ENCODE results near the gene MCU. TPM values are rescaled to one million over a fixed set of nuclear protein-coding genes. Genes with fewer than 3 reads are reported as not detected.

MCU gene
- total RNA-seq, 1 donor from 2014 or later: 15.5 TPM

DNA sequence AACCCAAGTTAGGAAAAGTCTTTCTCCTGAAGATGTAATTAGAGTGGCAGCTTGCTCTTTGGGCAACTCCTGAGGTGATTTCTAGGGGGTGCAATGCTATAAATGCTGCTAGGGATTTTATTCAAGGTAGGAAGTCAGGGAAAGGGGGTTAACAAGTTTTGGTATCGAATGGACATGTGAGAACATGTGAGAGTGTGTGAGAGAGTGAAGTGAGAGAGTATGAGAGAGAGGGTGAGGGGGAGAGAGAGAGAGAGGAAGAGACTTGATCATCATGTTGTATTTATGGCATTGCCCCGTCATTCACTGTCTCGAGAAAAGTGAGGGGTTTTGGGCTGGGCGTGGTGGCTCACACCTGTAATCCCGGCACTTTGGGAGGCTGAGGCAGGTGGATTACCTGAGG lies 50.9 kb downstream of the MCU start:
- no peaks in the 10 kb centered on the region for H3K36me3 Mint-ChIP-seq (ENCODE audit: low read depth)
- no peaks in the 10 kb centered on the region for H3K9me3 Mint-ChIP-seq
- H3K4me1 Mint-ChIP-seq: peaks cover 3% of the 10 kb centered on the region
- no peak for DNase-seq
- ChIA-PET CTCF (no interaction called here), POLR2A (no interaction called here)
- TF ChIP-seq, protein P1, sequence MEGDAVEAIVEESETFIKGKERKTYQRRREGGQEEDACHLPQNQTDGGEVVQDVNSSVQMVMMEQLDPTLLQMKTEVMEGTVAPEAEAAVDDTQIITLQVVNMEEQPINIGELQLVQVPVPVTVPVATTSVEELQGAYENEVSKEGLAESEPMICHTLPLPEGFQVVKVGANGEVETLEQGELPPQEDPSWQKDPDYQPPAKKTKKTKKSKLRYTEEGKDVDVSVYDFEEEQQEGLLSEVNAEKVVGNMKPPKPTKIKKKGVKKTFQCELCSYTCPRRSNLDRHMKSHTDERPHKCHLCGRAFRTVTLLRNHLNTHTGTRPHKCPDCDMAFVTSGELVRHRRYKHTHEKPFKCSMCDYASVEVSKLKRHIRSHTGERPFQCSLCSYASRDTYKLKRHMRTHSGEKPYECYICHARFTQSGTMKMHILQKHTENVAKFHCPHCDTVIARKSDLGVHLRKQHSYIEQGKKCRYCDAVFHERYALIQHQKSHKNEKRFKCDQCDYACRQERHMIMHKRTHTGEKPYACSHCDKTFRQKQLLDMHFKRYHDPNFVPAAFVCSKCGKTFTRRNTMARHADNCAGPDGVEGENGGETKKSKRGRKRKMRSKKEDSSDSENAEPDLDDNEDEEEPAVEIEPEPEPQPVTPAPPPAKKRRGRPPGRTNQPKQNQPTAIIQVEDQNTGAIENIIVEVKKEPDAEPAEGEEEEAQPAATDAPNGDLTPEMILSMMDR (IDR thresholded peaks at IDR 0.05): no peak
- no peak for ATAC-seq (ENCODE audit: low read depth)
- H3K27me3 Mint-ChIP-seq: no peaks in the 10 kb centered on the region
- no peak overlapping the region for H3K27ac Mint-ChIP-seq
- intact Hi-C loops (cut with micrococcal nuclease): no loop called here
- no peak overlapping the region for H3K4me3 Mint-ChIP-seq

DNA sequence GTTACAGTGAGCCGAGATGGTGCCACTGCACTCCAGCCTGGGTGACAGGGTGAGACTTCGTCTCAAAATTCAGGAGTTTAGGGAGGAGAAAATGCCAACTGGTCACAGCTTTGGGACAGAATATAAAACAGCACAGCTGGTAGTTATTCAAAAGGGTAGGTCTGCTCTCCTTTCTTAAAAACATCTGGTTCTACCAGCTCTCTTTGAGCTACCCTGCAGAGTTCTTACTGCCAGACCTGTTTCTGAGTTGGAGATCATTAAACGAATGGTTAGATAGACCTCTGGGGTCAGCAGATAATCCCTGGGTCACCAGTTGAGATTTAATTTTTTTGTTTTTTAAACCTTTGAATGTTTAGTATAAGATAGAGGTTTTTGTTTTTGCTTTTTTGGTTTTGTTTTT lies 52.6 kb downstream of the MCU start:
- no peak for DNase-seq
- H3K27ac Mint-ChIP-seq: no peak overlapping the region
- H3K4me1 Mint-ChIP-seq: no peaks in the 10 kb centered on the region
- H3K9me3 Mint-ChIP-seq: no peaks in the 10 kb centered on the region
- H3K4me3 Mint-ChIP-seq: no peak overlapping the region
- CTCF ChIA-PET: no interaction called here
- TF ChIP-seq, protein P1 (IDR thresholded peaks at IDR 0.05): no peak
- H3K27me3 Mint-ChIP-seq: no peaks in the 10 kb centered on the region
- intact Hi-C loops (cut with micrococcal nuclease): no loop called here
- POLR2A ChIA-PET: no interaction called here
- no peaks in the 10 kb centered on the region for H3K36me3 Mint-ChIP-seq (ENCODE audit: low read depth)
- ATAC-seq (ENCODE audit: low read depth): no peak

DNA sequence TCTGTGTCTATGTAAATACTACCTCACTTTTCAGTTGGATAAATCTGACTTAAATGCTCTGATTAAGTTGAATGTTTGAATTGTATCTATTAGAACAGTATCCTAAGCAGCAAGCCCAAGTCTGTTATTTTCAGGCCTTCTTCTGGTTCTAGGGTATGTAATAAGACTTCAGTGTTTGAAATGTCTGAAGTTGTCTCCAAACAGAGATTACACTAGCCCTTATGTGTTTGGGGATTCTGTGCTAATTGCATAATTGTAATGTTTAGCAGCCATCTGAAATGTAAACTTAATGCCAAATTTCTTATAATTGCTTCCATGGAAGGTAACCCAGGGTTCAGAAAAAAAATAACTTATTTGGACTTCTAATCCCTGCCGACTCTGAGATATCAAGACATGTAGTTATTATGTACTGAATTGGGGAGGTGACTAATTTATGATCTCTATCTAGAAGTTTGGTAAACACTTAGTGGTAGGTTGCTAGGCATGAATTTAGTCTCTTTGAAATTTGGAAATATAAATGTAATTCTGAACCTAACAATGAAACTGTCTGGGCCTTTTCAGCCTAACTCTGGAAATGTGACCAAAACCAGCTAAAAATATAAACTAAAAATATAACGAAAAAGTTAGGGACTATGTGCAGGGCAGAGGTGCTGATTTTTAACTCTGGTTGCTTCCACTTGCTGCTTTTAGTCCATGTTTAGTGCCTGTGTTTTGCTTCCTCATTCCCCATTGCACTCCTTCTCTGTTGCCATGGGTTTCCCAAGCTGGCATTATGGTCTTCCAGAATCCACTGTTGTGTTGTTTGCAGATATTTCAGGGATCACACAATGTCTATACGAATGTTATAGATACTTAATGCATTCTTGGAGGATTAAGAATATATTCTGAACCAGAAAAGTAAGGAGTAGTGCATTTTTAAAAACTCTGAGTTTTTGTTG lies 54.8 kb downstream of the MCU start:
- POLR2A ChIA-PET: no interaction called here
- Mint-ChIP-seq H3K9me3 (no peaks in the 10 kb centered on the region), H3K4me3 (no peak overlapping the region), H3K27ac (no peak overlapping the region), H3K27me3 (no peaks in the 10 kb centered on the region), H3K36me3 (ENCODE audit: low read depth) (no peaks in the 10 kb centered on the region), H3K4me1 (no peaks in the 10 kb centered on the region)
- ATAC-seq (ENCODE audit: low read depth) (no peak), DNase-seq (no peak)
- TF ChIP-seq, protein P1 (IDR thresholded peaks at IDR 0.05): no peak
- intact Hi-C loops (cut with micrococcal nuclease): loop anchor here (5.0 kb wide), 1 partner anchor 56 kb away; no protein-coding TSS in a partner anchor
- CTCF ChIA-PET: no interaction called here

DNA sequence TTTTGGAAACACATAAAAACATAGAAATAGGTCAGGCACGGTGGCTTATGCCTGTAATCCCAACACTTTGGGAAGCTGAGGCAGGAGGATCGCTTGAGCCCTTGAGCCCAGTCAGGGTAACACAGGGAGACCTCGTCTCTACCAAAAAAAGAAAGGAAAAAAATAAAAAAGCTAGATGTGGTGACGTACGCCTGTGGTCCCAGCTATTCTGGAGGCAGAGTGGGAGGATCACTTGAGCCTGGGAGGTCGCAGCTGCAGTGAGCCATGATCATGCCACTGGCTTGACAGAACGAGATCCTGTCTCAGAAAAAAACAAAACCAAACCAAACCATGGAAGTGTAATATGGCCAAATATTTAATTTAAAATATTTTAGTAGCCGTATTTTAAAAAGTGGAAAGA lies 55.6 kb downstream of the MCU start:
- TF ChIP-seq, protein P1 (IDR thresholded peaks at IDR 0.05): no peak
- ChIA-PET CTCF (no interaction called here), POLR2A (no interaction called here)
- no peak for DNase-seq
- H3K27me3 Mint-ChIP-seq: no peaks in the 10 kb centered on the region
- ATAC-seq (ENCODE audit: low read depth): no peak
- no peak overlapping the region for H3K27ac Mint-ChIP-seq
- H3K9me3 Mint-ChIP-seq: no peaks in the 10 kb centered on the region
- H3K4me3 Mint-ChIP-seq: no peak overlapping the region
- H3K4me1 Mint-ChIP-seq: no peaks in the 10 kb centered on the region
- H3K36me3 Mint-ChIP-seq (ENCODE audit: low read depth): no peaks in the 10 kb centered on the region
- intact Hi-C loops (cut with micrococcal nuclease): loop anchor here (5.0 kb wide), 1 partner anchor 55 kb away; no protein-coding TSS in a partner anchor

DNA sequence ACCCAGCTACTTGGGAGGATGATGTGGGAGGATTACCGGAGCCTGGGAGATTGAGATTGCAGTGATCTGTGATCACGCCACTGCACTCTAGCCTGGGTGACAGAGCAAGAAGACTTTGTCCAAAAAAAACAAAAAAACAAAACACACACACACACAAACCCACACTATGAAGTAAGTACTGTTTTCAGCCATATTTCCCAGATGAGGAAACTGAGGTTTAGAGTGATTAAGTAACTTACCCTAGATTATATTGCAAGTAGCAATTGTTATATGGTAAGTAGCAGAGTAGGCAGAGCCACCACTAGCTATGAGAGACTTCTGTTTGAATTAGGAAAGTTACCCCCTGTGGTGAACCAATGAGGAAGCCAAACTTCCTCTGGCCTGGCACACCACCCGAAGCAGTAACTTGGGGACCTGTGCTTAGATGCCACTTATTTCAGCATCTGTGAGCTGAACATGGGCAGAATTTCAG lies 61.9 kb downstream of the MCU start:
- ChIA-PET POLR2A (no interaction called here), CTCF (no interaction called here)
- DNase-seq: no peak
- Mint-ChIP-seq H3K9me3 (no peaks in the 10 kb centered on the region), H3K36me3 (ENCODE audit: low read depth) (no peaks in the 10 kb centered on the region), H3K27ac (no peak overlapping the region), H3K4me3 (no peak overlapping the region), H3K4me1 (peaks cover 10% of the 10 kb centered on the region), H3K27me3 (no peaks in the 10 kb centered on the region)
- TF ChIP-seq, protein P1 (IDR thresholded peaks at IDR 0.05): no peak
- intact Hi-C loops (cut with micrococcal nuclease): no loop called here
- ATAC-seq (ENCODE audit: low read depth): no peak
